Panc1 (cell line): ENCODE data around the gene ABCG1. TPM values are rescaled to one million over a fixed set of nuclear protein-coding genes. Genes with fewer than 3 reads are reported as not detected.

Experiments
- ATAC-seq: fragments of 200-7000 bp; cut with Tn5 transposase; 2 replicates; pipeline ENCODE4 v1.9.1; 2020; ENCODE audit warnings: mild to moderate bottlenecking, moderate library complexity
- BruUV-seq: library from RNA; stranded (reverse); fragments of 400-500 nt; replicated peaks from 2 replicates; lab custom pipeline; 2021; lab: Mats Ljungman, UMichigan
- CTCF ChIA-PET: fragments of 300-600 bp; sonication (Branson Sonifier 250); formaldehyde crosslinking; loops from one replicate; lab custom pipeline; 2022; ENCODE audit warnings: antibody characterized with exemption; lab: Charles Lee
- POLR2A ChIA-PET: fragments of 300-600 bp; sonication (Branson Sonifier 250); formaldehyde crosslinking; loops from one replicate; lab custom pipeline; 2022; ENCODE audit warnings: antibody characterized with exemption; lab: Charles Lee
- DNase-seq: peaks from one replicate; pipeline ENCODE4 v3.0.0-alpha.2; 2010; ENCODE audit warnings: low read depth, low spot score
- H3K27ac ChIP-seq: 2 replicates; pipeline ENCODE4 v1.5.1; 2011; ENCODE audit warnings: mild to moderate bottlenecking, low read length, inconsistent platforms
- H3K27me3 ChIP-seq: fragments of 200-500 bp; sonication (Bioruptor generic); 2 replicates; pipeline ENCODE4 v1.6.0; 2014; ENCODE audit warnings: low read length, inconsistent platforms; ENCODE audit not compliant: control insufficient read depth, insufficient read depth
- H3K36me3 ChIP-seq: fragments of 200-500 bp; sonication (Bioruptor generic); 2 replicates; pipeline ENCODE4 v1.5.1; 2014; ENCODE audit warnings: inconsistent platforms, mild to moderate bottlenecking, low read length, moderate library complexity; ENCODE audit not compliant: control insufficient read depth, insufficient read depth
- H3K4me1 ChIP-seq: 2 replicates; pipeline ENCODE4 v1.5.1; 2011; ENCODE audit warnings: inconsistent platforms, mild to moderate bottlenecking, low read length, moderate library complexity; ENCODE audit not compliant: control insufficient read depth, insufficient read depth
- H3K4me3 ChIP-seq, 2 experiments: 2 replicates each; pipeline ENCODE4 v1.5.1; 2011 to 2012; ENCODE audit warnings: low read depth in 2 of 2, low read length in 2 of 2, mild to moderate bottlenecking in 2 of 2, inconsistent platforms in 1 of 2, moderate library complexity in 1 of 2
- H3K9me3 ChIP-seq: fragments of 200-500 bp; sonication (Bioruptor generic); 2 replicates; pipeline ENCODE4 v1.5.1; 2014; ENCODE audit warnings: low read depth, mild to moderate bottlenecking, inconsistent platforms, low read length, moderate library complexity; ENCODE audit not compliant: control insufficient read depth, insufficient read depth
- POLR2AphosphoS5 ChIP-seq: IDR thresholded peaks from 2 replicates; pipeline ENCODE4 v1.6.1; 2012; ENCODE audit warnings: mild to moderate bottlenecking, low read depth, low read length, moderate library complexity
- SIN3A ChIP-seq: IDR thresholded peaks from 2 replicates; pipeline ENCODE4 v1.6.1; 2012; ENCODE audit warnings: low read depth, mild to moderate bottlenecking, low read length, moderate library complexity, borderline replicate concordance; ENCODE audit not compliant: insufficient read depth
- TCF7L2 ChIP-seq: IDR thresholded peaks from 2 replicates; pipeline ENCODE4 v1.6.1; 2011; ENCODE audit warnings: mild to moderate bottlenecking, low read depth, low read length, inconsistent platforms
- in situ Hi-C: cut with HindIII; loops from 2 replicates; pipeline ENCODE4 v1.10.0; 2016; ENCODE audit warnings: low sequenced_read_pairs, low pct_unique_long_range_greater_than_20kb
- intact Hi-C: fragments of 100-400 bp; cut with micrococcal nuclease; formaldehyde crosslinking; loops from one replicate; pipeline ENCODE4 v1.10.0; 2022; ENCODE audit not compliant: unreplicated experiment
- total RNA-seq: library from RNA; stranded (reverse); gene quantifications from one replicate; pipeline ENCODE4 v1.2.1, GENCODE V29; 2021; ENCODE audit not compliant: unreplicated experiment
- TF ChIP-seq, protein P1 (sequence below): fragments of 450-650 bp; IDR thresholded peaks from 2 replicates; pipeline ENCODE4 v1.5.1; 2017; ENCODE audit warnings: mild to moderate bottlenecking
- TF ChIP-seq, protein P2 (sequence below), 2 experiments: IDR thresholded peaks; 2 replicates each; pipeline ENCODE4 v1.6.1; 2011 to 2012; ENCODE audit warnings: low read depth in 2 of 2, control low read depth in 1 of 2, low read length in 1 of 2, mild to moderate bottlenecking in 1 of 2, moderate library complexity in 1 of 2; ENCODE audit not compliant: insufficient read depth in 1 of 2

Gene ABCG1
- total RNA-seq, 1 experiment from 2014 or later, result 0.80 TPM

DNA sequence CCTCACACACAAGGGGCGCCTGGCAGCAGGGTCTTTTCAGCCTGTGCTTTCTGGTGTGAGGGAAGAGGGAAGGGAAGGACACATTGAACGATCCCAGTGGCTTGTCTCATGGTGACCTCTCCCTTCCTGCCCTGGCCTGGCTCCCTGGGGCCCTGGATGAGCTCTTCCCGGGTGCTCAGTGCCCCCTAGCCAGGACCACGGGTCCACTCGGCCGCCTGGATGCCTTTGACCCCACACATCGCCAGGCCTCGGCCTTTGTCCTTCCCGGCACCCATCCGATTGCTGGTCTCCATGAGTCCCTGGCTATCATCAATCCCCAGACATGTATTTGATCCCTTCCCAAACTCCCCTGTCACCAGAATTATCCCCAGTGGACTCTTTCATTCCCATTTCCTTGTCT lies 102.3 kb downstream of the ABCG1 start:
- CTCF ChIA-PET, result no interaction called here

DNA sequence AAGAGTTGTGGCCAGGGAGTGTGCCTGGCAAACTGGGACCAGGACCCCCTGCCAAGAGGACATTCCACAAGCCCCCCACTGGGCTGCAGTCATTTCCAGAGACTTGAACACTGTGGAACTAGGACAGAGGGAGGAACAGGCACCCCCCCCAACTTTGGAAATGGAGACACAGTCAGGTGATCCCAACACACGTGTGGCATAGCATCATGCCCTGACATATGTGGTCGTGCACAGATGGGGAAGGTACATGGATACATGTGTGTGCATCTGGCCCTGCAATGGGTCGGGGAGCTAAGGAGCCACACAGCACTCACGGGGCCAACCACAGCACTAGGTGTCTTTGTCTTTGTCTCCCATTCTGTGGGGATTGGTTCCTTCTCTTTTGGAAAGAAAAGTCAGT lies 102.9 kb downstream of the ABCG1 start:
- intact Hi-C loops, result no loop called here
- ChIA-PET CTCF (no interaction called here), POLR2A (no interaction called here)
- Histone ChIP-seq H3K4me3 (no peak overlapping the region), H3K27ac (no peak overlapping the region), H3K4me1 (no peaks in the 10 kb centered on the region), H3K27me3 (peaks cover 3% of the 10 kb centered on the region; the same call in 1 of the 2 replicates), H3K9me3 (no peaks in the 10 kb centered on the region), H3K36me3 (no peaks in the 10 kb centered on the region)
- ATAC-seq (no peak), DNase-seq (no peak)
- TF ChIP-seq, protein P1, sequence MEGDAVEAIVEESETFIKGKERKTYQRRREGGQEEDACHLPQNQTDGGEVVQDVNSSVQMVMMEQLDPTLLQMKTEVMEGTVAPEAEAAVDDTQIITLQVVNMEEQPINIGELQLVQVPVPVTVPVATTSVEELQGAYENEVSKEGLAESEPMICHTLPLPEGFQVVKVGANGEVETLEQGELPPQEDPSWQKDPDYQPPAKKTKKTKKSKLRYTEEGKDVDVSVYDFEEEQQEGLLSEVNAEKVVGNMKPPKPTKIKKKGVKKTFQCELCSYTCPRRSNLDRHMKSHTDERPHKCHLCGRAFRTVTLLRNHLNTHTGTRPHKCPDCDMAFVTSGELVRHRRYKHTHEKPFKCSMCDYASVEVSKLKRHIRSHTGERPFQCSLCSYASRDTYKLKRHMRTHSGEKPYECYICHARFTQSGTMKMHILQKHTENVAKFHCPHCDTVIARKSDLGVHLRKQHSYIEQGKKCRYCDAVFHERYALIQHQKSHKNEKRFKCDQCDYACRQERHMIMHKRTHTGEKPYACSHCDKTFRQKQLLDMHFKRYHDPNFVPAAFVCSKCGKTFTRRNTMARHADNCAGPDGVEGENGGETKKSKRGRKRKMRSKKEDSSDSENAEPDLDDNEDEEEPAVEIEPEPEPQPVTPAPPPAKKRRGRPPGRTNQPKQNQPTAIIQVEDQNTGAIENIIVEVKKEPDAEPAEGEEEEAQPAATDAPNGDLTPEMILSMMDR, result no peak
- TF ChIP-seq, protein P2, sequence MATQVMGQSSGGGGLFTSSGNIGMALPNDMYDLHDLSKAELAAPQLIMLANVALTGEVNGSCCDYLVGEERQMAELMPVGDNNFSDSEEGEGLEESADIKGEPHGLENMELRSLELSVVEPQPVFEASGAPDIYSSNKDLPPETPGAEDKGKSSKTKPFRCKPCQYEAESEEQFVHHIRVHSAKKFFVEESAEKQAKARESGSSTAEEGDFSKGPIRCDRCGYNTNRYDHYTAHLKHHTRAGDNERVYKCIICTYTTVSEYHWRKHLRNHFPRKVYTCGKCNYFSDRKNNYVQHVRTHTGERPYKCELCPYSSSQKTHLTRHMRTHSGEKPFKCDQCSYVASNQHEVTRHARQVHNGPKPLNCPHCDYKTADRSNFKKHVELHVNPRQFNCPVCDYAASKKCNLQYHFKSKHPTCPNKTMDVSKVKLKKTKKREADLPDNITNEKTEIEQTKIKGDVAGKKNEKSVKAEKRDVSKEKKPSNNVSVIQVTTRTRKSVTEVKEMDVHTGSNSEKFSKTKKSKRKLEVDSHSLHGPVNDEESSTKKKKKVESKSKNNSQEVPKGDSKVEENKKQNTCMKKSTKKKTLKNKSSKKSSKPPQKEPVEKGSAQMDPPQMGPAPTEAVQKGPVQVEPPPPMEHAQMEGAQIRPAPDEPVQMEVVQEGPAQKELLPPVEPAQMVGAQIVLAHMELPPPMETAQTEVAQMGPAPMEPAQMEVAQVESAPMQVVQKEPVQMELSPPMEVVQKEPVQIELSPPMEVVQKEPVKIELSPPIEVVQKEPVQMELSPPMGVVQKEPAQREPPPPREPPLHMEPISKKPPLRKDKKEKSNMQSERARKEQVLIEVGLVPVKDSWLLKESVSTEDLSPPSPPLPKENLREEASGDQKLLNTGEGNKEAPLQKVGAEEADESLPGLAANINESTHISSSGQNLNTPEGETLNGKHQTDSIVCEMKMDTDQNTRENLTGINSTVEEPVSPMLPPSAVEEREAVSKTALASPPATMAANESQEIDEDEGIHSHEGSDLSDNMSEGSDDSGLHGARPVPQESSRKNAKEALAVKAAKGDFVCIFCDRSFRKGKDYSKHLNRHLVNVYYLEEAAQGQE (IDR thresholded peaks at IDR 0.05; ENCODE audit: insufficient read depth in 1 of 2, low read depth in 2 of 2, low read length in 1 of 2), result no peak
- BruUV-seq, result no TSS peak
- in situ Hi-C loops, result no loop called here

More for the DNA sequence above, 102.3 kb downstream of the ABCG1 start:
- Histone ChIP-seq H3K9me3 (no peaks in the 10 kb centered on the region), H3K4me1 (no peaks in the 10 kb centered on the region), H3K27ac (no peak overlapping the region), H3K27me3 (peaks cover 3% of the 10 kb centered on the region; the same call in 1 of the 2 replicates), H3K4me3 (no peak overlapping the region), H3K36me3 (no peaks in the 10 kb centered on the region)
- intact Hi-C loops, result no loop called here
- DNase-seq, result no peak
- TF ChIP-seq, protein P2 (IDR thresholded peaks at IDR 0.05; ENCODE audit: insufficient read depth in 1 of 2, low read depth in 2 of 2, low read length in 1 of 2), result no peak
- TF ChIP-seq, protein P1, result no peak
- TF ChIP-seq POLR2AphosphoS5, result no peak
- no peak for TF ChIP-seq TCF7L2
- TF ChIP-seq SIN3A, result no peak
- in situ Hi-C loops, result no loop called here
- POLR2A ChIA-PET, result no interaction called here
- no peak for ATAC-seq
- BruUV-seq, result no TSS peak
